Epithelial cell of proximal tubule (primary cell): ENCODE data around the gene ATP6V1B1. TPM values are rescaled to one million over a fixed set of nuclear protein-coding genes. Genes with fewer than 3 reads are reported as not detected.

Source experiments
- DNase-seq: peaks from one replicate; pipeline ENCODE4 v3.0.0-alpha.2; 2011; ENCODE audit warnings: low read depth
- H3K4me3 ChIP-seq: 2 replicates; pipeline ENCODE4 v1.5.1; 2011; ENCODE audit warnings: low read depth, mild to moderate bottlenecking, low read length
- total RNA-seq: library from RNA; depleted of rRNA; stranded (reverse); fragments of >200 nt; gene quantifications from 2 replicates; pipeline ENCODE4 v1.2.3, GENCODE V29; 2015
- TF ChIP-seq, protein P1 (sequence below): conservative IDR thresholded peaks from 2 replicates; pipeline ENCODE4 v1.5.1; 2012; ENCODE audit warnings: low read depth, mild to moderate bottlenecking, low read length

The ATP6V1B1 gene
- total RNA-seq, 1 donor from 2014 or later: 0.81 TPM

DNA sequence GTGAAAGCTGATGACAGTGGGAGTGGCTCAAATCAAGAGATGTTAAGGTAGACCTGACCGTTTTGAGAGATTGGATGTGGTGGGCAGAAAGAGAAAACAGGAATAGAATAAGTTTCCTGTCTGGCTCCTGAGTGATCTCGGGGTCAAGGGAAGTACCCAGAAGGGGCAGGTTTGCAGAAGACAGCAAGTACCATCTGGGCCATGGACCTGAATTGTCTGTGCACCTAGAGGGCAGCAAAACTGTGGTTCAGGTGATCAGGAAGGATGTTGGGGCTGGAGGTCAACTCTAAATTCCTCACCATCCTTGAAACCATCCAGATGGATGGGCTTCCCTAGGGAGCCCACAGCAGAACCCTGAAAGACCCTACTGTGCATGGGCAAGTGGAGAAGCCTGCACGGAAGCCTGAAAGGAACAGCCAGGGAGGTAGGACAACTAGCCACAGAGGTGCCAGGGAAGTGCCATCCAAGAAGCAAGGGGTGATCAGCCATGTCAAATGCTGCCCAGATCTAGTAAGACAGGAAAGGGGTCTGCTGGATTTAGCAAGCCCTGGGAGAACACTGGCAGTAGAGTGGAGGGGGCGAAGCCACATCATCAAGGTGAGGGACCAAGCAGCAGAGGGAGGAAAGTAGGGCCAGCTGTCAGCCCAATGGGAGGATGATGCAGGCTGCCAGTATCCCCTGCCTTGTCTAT lies 50.9 kb downstream of the ATP6V1B1 start:
- no peak for DNase-seq
- TF ChIP-seq, protein P1, sequence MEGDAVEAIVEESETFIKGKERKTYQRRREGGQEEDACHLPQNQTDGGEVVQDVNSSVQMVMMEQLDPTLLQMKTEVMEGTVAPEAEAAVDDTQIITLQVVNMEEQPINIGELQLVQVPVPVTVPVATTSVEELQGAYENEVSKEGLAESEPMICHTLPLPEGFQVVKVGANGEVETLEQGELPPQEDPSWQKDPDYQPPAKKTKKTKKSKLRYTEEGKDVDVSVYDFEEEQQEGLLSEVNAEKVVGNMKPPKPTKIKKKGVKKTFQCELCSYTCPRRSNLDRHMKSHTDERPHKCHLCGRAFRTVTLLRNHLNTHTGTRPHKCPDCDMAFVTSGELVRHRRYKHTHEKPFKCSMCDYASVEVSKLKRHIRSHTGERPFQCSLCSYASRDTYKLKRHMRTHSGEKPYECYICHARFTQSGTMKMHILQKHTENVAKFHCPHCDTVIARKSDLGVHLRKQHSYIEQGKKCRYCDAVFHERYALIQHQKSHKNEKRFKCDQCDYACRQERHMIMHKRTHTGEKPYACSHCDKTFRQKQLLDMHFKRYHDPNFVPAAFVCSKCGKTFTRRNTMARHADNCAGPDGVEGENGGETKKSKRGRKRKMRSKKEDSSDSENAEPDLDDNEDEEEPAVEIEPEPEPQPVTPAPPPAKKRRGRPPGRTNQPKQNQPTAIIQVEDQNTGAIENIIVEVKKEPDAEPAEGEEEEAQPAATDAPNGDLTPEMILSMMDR: no peak
- no peak overlapping the region for H3K4me3 ChIP-seq

DNA sequence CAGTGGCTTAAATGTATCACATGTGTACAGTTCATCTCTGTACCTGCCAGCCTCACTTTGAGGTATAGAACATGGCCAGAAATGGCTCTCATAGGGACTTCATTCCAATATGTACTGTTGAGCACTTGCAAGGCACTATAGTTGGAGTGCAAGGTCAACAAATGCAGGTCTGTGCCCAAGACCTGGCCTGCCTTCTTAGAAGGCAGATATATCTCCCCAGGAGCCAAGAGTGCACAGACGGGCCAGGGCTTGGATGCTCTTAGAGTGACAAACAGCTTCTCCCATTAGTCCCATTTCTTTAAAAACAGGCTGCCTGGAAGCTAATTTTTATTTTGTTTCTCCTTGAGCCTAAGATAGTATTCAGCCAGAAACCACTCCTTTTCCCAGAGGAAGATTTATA lies 51.7 kb downstream of the ATP6V1B1 start:
- TF ChIP-seq, protein P1: no peak
- no peak for DNase-seq
- no peak overlapping the region for H3K4me3 ChIP-seq

DNA sequence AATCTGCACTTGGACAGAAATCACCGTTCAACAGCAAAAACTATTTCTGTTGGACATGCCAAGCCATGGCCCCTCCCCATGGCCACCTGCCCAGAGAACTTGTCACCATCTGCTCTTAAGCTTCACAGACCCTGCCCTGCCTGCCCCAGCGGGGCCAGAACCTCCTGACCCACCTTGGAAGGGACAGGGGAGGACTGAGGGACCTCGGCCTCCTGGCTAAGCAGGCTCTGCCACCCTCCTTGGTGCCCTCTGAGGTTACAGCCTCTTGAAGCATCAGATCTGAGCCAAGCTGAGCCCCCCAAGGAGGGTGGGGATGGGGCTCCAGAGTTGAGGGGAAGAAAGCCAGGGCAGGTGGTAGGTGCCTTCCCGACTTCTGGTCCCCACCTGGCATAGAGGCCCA lies 52.5 kb downstream of the ATP6V1B1 start:
- no peak for DNase-seq
- no peak overlapping the region for H3K4me3 ChIP-seq

DNA sequence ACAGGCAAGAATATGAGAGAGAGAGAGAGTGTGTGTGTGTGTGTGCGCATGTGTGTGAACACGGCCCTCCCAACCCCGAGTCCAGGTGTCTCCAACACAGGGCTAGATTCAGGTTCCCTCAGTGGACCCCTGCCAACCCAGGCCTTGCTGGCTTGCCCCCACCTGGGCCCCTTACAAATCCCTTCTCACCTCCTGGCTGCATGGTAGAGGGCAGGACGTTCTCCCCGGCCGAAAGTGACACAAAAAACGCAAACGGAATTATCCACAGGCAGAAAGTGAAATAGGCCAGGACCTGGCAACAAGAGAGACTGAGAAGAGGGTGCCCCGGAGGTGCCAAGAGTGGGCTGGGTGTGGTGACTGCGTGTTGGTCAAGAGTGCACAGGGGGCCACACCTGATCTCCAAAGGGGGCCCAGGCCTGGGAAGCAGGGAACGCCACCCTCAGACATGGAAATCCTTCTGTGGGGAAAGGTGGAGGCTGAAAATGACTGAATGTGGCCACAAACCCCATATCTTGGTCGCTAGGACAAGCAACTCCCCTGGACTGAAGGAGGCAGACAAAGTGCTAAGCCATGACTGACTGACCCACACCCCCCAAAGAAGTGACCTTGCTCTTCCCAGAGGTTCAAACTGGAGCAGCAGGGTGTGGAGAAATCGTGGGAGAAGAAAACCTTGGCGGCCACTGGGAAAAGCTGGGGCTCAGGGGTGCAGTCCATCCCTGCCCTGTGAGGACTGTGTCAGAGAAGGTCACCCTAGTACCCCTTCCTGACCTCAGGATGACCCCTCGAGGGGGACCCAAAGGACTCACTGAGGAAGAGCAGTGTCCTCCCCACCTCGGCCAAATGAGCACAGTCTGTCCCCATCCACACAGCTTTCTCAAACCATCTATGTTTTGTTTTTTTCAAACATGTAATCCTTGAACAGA lies 53.3 kb downstream of the ATP6V1B1 start:
- no peak overlapping the region for H3K4me3 ChIP-seq
- TF ChIP-seq, protein P1: no peak

More for the DNA sequence above, 52.5 kb downstream of the ATP6V1B1 start:
- TF ChIP-seq, protein P1: no peak

DNA sequence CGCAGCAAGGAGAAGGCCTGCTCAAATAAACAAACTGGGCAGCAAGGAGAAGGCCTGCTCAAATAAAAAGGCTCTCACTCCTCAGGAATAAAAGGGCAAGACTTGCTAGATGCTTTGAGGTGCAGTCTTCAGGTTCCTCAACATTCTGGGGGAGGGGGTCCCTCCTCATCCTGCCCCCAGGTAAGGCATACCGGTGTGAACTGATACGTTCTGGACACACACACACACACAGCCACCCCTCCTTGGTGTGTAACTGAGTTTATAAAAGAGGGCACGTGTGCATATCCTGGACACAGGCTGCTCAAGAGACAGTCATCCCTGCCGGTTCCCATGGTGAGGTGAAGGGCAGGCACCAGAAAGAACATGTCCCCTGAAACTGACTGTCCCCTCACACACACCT lies 54.5 kb downstream of the ATP6V1B1 start:
- no peak overlapping the region for H3K4me3 ChIP-seq
- TF ChIP-seq, protein P1: no peak
- no peak for DNase-seq

More for the DNA sequence above, 53.3 kb downstream of the ATP6V1B1 start:
- no peak for DNase-seq

DNA sequence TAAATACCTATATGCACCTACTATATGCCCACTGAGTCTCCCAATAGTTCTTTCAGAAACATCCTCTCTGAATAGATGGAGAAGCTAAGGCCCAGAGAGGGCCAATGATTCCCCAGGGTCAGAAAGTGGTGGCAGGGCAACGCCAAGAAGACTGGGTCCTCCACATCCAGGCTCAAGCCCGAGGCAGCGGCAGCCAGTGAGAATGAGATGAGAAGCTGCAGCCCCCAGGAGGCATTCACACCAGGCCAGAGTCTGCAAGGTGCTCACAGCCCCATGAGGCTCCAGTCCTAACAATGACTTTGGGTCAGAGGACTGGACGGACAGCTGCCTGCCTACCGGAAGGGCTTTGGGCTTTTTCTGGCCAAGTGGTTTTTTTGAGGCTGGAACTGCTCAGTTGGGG lies 55.4 kb downstream of the ATP6V1B1 start:
- TF ChIP-seq, protein P1: no peak
- H3K4me3 ChIP-seq: no peak overlapping the region
- no peak for DNase-seq
